GM18511 (cell line): ENCODE results near the gene ENAH.
"Not testable (repeated sequence)": the region's sequence is repeated elsewhere in the genome, so short reads cannot be mapped to it uniquely, and the experiment has no call there.

ENCODE experiments used
- ATAC-seq: cut with Tn5 transposase; IDR thresholded peaks from one replicate; pipeline ENCODE4 v1.9.1; 2021; ENCODE audit warnings: mild to moderate bottlenecking, moderate library complexity; ENCODE audit not compliant: unreplicated experiment

Gene ENAH

GRCh38 chr1:225477296-225477911 is 175.5 kb downstream of the ENAH start:
- no peak for ATAC-seq

DNA sequence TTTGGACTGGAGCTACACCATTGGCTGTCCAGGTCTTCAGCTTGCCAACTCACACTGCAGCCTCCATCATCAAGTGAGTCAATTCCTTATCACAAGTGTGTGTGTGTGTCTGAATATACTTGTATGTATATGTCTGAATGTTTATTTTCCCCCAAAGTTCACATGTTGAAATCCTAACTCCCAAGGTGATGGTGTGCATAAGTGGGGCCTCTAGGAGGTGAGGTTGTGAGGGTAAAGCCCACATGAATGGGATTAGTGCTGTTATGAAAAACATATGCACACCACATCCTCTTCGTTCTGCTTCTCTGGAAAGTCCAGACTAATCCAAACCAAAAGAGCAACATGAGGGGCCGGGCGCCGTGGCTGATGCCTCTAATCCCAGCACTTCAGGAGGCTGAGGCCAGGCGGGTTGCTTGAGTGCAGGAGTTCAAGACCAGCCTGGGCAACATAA is 176.4 kb downstream of the ENAH start:
- no peak for ATAC-seq

- ATAC-seq, result no peak
Observed at GRCh38 chr1:225476100-225476511, 176.8 kb downstream of the ENAH start.

DNA sequence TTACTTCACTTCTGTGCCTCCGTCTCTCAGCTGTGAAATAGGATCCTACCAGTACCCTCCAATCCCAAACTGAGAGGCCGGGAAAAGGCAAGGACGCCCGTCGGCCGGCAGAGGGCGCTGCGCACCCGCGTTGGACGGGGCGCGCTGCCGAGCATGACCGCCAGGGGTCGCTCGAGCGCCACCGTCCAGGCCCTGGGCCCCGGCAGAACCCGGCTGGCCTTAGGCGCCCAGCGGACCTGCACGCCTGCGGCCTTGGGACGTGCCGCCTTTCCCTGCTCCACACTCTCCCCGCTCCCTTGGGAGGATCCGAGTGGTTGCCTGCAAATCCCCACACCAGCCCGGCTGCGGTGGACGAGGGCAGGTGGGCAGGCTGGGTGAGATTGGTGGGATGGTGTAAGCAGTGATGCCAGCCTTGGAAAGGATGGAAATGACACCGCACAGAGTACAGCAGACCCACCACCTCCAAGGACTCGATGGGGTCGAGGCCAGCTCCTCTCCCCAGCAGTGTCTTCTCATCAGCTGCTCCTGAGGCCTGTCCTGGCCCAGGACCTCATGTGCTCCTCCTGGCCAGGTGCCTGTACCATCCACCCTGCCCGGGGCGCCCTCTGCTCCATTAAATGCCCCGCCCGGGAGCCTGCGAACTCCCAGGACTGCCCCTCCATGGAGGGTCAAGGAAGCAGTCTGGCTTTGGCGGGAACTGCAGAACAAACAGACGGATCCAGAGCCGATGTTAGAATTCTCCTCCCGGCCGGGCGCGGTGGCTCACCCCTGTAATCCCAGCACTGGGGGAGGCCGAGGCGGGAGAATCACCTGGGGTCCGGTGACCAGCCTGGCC is 177.7 kb downstream of the ENAH start:
- peak; percentile 80 for ATAC-seq

GRCh38 chr1:225474439-225474985 is 178.4 kb downstream of the ENAH start:
- no peak for ATAC-seq

DNA sequence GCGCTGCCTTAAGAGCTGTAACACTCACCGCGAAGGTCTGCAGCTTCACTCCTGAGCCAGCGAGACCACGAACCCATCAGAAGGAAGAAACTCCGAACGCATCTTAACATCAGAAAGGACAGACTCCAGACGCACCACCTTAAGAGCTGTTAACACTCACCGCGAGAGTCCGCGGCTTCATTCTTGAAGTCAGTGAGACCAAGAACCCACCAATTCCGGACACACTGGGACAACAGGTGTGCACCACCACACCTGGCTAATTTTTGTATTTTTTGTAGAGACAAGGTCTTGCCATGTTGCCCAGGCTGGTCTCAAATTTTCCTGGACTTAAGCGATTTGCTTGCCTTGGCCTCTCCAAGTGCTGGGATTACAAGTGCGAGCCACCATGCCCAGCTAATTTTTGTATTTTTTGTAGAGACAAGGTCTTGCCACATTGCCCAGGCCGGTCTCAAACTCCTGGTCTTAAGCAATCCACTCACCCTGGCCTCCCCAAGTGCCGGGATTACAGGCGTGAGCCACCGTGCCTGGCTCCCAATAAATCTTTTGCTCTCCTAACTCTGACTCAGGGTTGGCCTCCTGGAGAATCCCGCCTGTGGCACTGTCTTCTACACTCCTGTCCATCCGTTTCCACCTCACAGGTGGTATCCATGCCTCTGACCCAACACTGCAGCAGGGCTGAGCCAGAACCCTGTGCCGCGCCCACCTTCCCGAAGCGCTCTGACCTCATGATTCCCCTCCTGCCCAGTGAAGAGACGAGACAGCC is 179.1 kb downstream of the ENAH start:
- not testable (repeated sequence) for ATAC-seq

- ATAC-seq, result not testable (repeated sequence)
Observed at GRCh38 chr1:225473266-225473665, 179.7 kb downstream of the ENAH start.

DNA sequence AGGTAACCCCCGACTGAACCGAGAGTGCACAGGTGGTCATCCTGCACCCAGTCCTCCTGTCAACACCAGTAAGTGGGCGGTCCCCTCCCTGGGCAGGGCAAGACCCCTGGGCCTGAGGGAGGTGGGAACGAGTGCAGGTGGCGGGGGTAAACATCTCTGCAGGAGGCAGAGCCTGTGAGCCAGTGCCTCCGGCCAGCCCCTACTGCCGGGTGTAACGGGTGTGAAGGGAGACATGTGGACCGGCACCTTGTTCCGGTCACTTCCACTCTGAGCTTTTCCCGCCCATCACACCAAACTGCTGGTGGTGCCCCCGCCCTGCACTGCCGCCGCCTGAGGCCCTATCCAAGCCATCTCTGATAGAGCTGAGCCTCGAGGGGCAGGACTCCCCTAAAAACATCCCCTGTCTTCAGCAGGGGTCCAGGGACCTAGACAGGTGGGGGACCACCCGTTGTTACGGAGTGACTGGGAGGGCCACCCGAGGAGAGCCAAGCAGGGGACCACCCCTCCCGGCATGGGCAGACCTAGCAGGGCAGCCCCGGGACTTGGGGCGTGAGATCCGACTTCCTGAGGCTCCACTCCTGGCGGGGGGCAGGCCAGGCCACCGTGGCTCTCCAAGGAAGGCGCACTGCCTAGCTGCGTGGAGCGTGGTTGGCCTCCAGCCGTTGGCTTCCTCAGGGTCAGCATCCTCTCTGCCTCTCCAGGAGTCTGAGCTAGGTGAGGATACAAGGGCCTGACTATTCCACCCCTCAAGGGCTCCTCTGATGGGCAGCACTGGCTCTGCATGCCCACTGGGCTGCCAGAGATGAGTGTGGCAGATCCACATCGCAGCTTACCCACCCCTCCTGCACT is 181.2 kb downstream of the ENAH start:
- no peak for ATAC-seq

DNA sequence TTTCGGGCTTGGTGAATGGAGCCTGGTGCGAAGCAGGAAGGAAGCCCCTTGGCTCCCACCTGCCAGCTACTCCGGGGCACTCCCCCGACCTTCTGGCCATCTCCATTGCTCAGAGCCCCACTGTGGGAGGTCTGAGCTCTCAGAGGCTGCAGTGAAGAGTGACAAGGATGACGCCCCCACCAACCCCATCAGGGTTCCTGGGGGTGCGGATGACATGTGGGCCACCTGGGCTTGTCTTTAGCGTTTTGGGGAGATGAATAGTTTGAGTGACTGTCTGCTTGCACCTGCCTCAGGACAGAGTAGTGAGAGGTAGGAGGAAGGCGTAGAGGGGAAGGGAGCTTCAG is 181.8 kb downstream of the ENAH start:
- no peak for ATAC-seq

- no peak for ATAC-seq
Observed at GRCh38 chr1:225470211-225471108, 182.5 kb downstream of the ENAH start.

GRCh38 chr1:225469051-225469450 is 183.9 kb downstream of the ENAH start:
- no peak for ATAC-seq

- ATAC-seq, result no peak
Observed at GRCh38 chr1:225468270-225469020, 184.5 kb downstream of the ENAH start.

DNA sequence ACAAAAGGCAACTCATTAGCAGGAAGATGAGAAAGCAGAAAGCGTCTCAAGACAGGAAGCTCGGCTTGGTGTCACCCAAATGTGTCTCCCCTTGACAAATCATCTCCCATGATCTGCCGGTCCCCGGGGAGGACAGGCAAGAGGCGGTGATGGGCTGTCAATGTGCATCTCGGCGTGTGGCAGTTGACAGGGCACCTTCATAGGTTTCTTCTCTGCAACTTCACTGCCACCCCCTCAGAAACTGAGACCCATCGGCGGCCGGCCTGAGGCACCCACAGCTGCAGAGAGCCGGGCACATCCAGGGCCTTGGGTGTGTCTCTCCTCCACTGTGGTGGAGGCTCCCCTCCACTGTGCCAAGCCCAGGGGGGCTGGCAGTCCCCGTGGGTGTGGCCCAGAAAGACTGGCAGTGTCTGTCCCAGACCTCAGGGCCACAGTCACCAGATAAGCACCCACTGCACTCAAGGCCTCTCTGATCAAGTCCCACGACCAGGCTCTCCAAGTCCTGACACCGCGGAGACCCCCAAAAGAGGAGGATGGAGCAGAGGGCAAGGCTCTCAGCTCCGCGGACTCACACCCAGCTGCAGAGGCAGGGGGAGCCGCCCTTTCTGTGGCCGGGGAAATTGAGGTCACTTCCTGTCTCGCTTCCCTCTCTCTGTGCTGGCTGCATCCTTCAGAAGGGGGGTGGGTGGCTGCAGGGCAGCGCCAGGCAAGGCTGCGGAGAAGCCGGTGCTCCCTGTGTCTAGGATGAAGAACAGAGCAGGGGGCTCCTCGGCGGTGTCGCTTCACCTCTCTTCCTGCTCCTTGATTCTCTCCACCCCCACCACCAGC is 185.5 kb downstream of the ENAH start:
- peak; percentile 96 for ATAC-seq

DNA sequence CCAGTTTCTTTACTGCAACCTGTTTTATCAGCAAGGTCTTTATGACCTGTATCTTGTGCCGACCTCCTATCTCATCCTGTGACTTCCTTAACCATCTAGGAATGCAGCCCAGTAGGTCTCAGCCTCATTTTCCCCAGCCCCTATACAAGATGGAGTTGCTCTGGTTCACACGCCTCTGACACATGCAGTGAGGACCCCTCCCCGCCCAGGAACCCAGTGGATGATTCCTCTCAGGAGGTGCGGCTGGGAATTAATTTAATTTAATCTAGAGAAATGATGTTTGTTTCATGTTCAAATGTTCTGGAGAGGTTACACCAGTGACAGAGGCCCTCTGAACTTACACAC is 186.1 kb downstream of the ENAH start:
- no peak for ATAC-seq

DNA sequence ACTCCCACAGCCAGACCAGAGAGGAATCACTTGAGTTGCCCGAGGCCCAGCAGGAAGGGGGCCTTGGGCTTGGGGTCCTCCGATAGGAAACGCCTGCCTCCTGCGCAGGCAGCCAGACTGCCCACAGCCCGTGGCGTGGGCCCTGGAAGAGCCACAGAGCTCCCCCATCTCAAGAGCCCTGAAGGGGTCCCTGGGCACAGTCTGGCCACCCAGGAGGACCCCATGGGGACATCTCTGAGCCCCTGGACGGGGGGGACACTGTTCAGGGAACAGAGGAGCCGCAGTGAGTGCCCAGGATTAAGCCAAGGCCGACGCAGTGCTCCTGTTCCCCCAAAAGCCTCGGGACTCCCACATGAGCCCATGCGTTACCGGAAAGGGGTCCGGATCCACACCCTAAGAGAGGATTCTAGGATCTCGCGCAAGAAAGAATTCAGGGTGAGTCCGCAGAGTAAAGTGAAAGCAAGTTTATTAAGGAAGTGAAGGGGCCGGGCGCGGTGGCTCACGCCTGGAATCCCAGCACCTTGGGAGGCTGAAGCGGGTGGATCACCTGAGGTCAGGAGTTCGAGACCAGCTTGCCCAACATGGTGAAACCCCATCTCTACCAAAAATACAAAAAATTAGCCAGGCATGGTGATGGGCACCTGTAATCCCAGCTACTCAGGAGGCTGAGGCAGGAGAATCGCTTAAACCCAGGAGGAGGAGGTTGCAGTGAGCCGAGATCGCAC is 187.0 kb downstream of the ENAH start:
- ATAC-seq, result no peak

DNA sequence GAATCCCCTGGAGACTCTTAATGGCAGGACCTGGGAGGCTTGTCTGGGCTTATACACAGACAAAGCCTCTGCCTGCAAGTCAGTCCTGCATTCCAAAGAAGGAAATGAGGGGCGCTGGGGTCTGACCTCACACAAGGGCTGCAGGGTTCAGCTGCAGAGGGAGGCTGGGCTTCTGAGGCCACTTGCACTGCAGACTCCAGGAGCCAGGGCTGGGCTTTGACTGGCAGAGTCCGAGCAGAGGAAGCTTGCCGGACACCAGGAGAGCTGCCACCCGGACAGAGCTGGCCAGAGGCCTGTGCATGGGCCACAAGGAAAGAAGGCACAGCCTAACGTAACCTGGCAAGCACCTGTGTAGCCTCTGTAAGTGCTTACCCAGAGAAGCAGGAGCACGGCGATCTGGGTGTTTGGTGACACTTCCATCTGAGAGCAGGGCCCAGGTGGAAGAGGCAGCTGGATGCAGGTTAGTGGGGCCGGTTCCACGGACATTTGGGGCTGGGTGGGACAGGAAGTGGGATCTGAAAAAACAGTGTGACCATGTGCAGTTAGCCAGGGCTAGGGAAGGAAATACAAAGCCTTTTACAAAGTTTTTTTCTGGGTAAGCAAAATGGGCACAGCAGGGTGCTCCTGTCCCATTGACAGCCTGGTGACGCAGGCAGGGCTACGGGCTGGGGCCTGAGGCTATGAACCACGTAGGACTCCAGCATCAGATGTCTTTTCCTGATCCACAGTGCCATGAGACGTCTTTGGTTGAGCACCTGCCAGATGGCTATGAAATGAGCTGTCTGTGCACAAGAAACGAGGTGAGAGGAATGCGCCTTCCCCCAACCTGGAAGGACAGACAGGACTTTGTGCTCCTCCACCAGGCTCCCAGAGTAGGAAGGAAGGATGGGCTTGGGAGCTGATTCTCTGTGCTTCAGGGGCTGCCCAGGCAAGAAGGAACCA is 187.8 kb downstream of the ENAH start:
- ATAC-seq, result no peak
